Measurements from ENCODE around the gene PTX3. TPM values are rescaled to one million over a fixed set of nuclear protein-coding genes. Genes with fewer than 3 reads are reported as not detected.

PTX3 gene
- total and polyA plus RNA-seq, 2 donors (not counting 1 experiment from before 2014, with no cell fraction given) = 464 to 555 TPM

DNA sequence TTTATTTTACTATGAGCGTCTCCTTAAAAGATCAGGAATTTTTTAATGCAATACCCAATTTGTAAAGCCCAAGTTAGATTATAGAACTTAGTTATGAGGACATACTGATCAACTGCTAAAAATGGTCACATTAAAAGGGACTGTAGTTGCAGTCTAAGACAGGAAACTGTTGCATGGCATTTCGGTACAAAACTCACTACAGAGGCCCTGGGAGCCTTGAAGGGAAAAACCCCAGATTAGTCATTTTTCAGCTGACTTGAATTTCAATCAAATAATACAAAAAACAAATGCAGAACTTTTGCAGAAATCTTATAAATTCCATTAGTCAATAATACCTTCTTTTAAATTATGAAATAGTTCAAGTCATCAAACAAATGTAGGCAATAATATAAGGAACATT lies 6.9 kb upstream of the PTX3 start:
- Histone ChIP-seq H4K20me1 (ENCODE audit: control insufficient read depth, extremely low read depth, insufficient read depth, low read length) (no peaks in the 10 kb centered on the region), H3K36me3 (ENCODE audit: control insufficient read depth, insufficient read depth, low read length) (no peaks in the 10 kb centered on the region), H3K27ac (ENCODE audit: insufficient read depth, low read length) (no peak overlapping the region), H3K4me3 (replicated peaks in 1 of 4; ENCODE audit: control extremely low read depth in 1 of 4, insufficient read depth in 1 of 4, low read depth in 3 of 4, low read length in 4 of 4) (no peak overlapping the region), H3K9ac (ENCODE audit: insufficient read depth, low read length) (no peak overlapping the region), H3K9me3 (ENCODE audit: control insufficient read depth, insufficient read depth, low read depth, low read length) (no peaks in the 10 kb centered on the region), H3K79me2 (ENCODE audit: control insufficient read depth, insufficient read depth, low read length) (no peaks in the 10 kb centered on the region), H3K4me1 (ENCODE audit: control insufficient read depth, extremely low read depth, insufficient read depth, low read length) (no peaks in the 10 kb centered on the region), H2AFZ (ENCODE audit: low read length) (no peak overlapping the region), H3K27me3 (ENCODE audit: control insufficient read depth, insufficient read depth, low read length) (no peaks in the 10 kb centered on the region), H3K4me2 (ENCODE audit: extremely low read depth, insufficient read depth, low read length) (no peak overlapping the region)
- TF ChIP-seq EZH2 (IDR thresholded peaks at IDR 0.05; ENCODE audit: low read length, missing control alignments) = no peak
- TF ChIP-seq, protein P1, sequence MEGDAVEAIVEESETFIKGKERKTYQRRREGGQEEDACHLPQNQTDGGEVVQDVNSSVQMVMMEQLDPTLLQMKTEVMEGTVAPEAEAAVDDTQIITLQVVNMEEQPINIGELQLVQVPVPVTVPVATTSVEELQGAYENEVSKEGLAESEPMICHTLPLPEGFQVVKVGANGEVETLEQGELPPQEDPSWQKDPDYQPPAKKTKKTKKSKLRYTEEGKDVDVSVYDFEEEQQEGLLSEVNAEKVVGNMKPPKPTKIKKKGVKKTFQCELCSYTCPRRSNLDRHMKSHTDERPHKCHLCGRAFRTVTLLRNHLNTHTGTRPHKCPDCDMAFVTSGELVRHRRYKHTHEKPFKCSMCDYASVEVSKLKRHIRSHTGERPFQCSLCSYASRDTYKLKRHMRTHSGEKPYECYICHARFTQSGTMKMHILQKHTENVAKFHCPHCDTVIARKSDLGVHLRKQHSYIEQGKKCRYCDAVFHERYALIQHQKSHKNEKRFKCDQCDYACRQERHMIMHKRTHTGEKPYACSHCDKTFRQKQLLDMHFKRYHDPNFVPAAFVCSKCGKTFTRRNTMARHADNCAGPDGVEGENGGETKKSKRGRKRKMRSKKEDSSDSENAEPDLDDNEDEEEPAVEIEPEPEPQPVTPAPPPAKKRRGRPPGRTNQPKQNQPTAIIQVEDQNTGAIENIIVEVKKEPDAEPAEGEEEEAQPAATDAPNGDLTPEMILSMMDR (conservative IDR thresholded peaks at IDR 0.05 in 1 of 2, IDR thresholded peaks at IDR 0.05 in 1 of 2; ENCODE audit: low read depth in 1 of 2, low read length in 2 of 2) = no peak
- DNase-seq (ENCODE audit: low read depth in 2 of 2) = peak in 1 of 2 donors; percentile 18

DNA sequence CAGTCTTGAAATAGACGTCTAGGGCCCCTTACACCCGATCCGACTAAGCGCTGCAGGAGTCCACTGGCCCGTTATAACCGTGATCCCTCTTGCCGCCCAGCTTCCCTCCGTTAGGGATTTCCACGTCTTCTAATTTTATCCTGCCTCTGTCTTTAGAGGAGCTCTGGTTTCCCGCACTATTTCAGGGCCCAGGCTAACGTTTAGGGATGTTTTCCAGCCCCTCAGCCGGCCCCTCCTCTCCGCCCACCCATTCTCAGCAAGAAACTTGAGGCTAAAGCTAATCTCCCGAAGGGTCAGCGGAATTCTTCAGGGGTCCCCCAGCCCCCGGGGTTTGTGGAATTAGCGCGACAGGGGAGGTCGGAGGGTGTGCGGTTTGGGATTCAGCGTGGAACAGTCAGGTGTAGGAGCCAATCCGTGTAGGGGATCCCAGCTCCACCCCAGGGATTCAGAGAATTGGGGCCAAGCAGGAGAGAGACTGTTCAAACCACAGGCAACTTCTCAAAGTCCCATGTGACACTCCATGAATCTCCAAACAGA lies 1.6 kb downstream of the PTX3 start:
- Histone ChIP-seq H3K4me3 (replicated peaks in 1 of 4; ENCODE audit: control extremely low read depth in 1 of 4, insufficient read depth in 1 of 4, low read depth in 3 of 4, low read length in 4 of 4) (peak overlapping the region; percentile 75 to 98 (median 96)), H3K79me2 (ENCODE audit: control insufficient read depth, insufficient read depth, low read length) (peaks cover 55% of the 10 kb centered on the region), H4K20me1 (ENCODE audit: control insufficient read depth, extremely low read depth, insufficient read depth, low read length) (no peaks in the 10 kb centered on the region), H3K36me3 (ENCODE audit: control insufficient read depth, insufficient read depth, low read length) (peaks cover 9% of the 10 kb centered on the region), H3K27ac (ENCODE audit: insufficient read depth, low read length) (peak overlapping the region; percentile 58), H3K4me2 (ENCODE audit: extremely low read depth, insufficient read depth, low read length) (peak overlapping the region; percentile 96), H2AFZ (ENCODE audit: low read length) (no peak overlapping the region), H3K9ac (ENCODE audit: insufficient read depth, low read length) (peak overlapping the region; percentile 67), H3K4me1 (ENCODE audit: control insufficient read depth, extremely low read depth, insufficient read depth, low read length) (peaks cover 4% of the 10 kb centered on the region), H3K27me3 (ENCODE audit: control insufficient read depth, insufficient read depth, low read length) (no peaks in the 10 kb centered on the region), H3K9me3 (ENCODE audit: control insufficient read depth, insufficient read depth, low read depth, low read length) (no peaks in the 10 kb centered on the region)
- DNase-seq (ENCODE audit: low read depth in 2 of 2) = peak; percentile 25 to 52
- TF ChIP-seq, protein P1 (conservative IDR thresholded peaks at IDR 0.05 in 1 of 2, IDR thresholded peaks at IDR 0.05 in 1 of 2; ENCODE audit: low read depth in 1 of 2, low read length in 2 of 2) = no peak
- no peak for TF ChIP-seq EZH2 (IDR thresholded peaks at IDR 0.05; ENCODE audit: low read length, missing control alignments)

DNA sequence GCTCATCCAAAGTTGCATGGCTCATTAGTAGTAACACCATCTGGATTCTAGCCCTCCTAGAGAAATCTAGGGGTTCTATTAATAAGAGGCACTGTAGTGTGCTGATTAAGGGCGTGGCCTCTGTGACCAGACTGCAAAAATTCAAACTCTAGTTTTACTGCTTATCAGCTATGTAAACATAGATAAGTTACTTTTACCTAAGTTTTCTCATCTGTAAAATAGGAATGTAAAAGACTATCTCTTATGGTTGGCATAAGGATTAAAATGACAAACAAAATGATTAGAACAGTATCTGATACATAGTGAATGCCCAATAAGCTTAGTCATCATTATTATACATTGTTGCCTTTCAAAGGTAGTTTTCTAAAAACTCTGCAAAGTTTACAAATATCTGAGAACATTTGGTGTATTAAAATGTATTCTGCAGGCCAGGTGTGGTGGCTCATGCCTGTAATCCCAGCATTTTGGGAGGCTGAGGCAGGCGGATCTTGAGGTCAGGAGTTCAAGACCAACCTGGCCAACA lies 4.5 kb downstream of the PTX3 start:
- TF ChIP-seq, protein P1 (conservative IDR thresholded peaks at IDR 0.05 in 1 of 2, IDR thresholded peaks at IDR 0.05 in 1 of 2; ENCODE audit: low read depth in 1 of 2, low read length in 2 of 2) = no peak
- no peak for TF ChIP-seq EZH2 (IDR thresholded peaks at IDR 0.05; ENCODE audit: low read length, missing control alignments)
- H3K27ac ChIP-seq (ENCODE audit: insufficient read depth, low read length) = no peak overlapping the region
- peaks cover 55% of the 10 kb centered on the region for H3K79me2 ChIP-seq (ENCODE audit: control insufficient read depth, insufficient read depth, low read length)
- H3K4me2 ChIP-seq (ENCODE audit: extremely low read depth, insufficient read depth, low read length) = peak overlapping the region; percentile 58
- DNase-seq (ENCODE audit: low read depth in 2 of 2) = no peak
- H3K9me3 ChIP-seq (ENCODE audit: control insufficient read depth, insufficient read depth, low read depth, low read length) = no peaks in the 10 kb centered on the region
- no peaks in the 10 kb centered on the region for H3K27me3 ChIP-seq (ENCODE audit: control insufficient read depth, insufficient read depth, low read length)
- no peaks in the 10 kb centered on the region for H4K20me1 ChIP-seq (ENCODE audit: control insufficient read depth, extremely low read depth, insufficient read depth, low read length)
- peaks cover 7% of the 10 kb centered on the region for H3K4me1 ChIP-seq (ENCODE audit: control insufficient read depth, extremely low read depth, insufficient read depth, low read length)
- peaks cover 9% of the 10 kb centered on the region for H3K36me3 ChIP-seq (ENCODE audit: control insufficient read depth, insufficient read depth, low read length)
- no peak overlapping the region for H2AFZ ChIP-seq (ENCODE audit: low read length)
- H3K4me3 ChIP-seq (replicated peaks in 1 of 4; ENCODE audit: control extremely low read depth in 1 of 4, insufficient read depth in 1 of 4, low read depth in 3 of 4, low read length in 4 of 4) = peak overlapping the region; percentile 14 to 98 (median 52)
- no peak overlapping the region for H3K9ac ChIP-seq (ENCODE audit: insufficient read depth, low read length)

All from fibroblast of lung (primary cell).